ENCODE data around the gene LSM4. TPM values are rescaled to one million over a fixed set of nuclear protein-coding genes. Genes with fewer than 3 reads are reported as not detected.

Gene LSM4
- total and polyA plus RNA-seq, 2 of the 13 experiments (the other 11 are each of a cell fraction or from before 2014, with no cell fraction given) = 65.8 to 166 TPM

- TF ChIP-seq, protein P1, sequence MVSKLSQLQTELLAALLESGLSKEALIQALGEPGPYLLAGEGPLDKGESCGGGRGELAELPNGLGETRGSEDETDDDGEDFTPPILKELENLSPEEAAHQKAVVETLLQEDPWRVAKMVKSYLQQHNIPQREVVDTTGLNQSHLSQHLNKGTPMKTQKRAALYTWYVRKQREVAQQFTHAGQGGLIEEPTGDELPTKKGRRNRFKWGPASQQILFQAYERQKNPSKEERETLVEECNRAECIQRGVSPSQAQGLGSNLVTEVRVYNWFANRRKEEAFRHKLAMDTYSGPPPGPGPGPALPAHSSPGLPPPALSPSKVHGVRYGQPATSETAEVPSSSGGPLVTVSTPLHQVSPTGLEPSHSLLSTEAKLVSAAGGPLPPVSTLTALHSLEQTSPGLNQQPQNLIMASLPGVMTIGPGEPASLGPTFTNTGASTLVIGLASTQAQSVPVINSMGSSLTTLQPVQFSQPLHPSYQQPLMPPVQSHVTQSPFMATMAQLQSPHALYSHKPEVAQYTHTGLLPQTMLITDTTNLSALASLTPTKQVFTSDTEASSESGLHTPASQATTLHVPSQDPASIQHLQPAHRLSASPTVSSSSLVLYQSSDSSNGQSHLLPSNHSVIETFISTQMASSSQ (IDR thresholded peaks at IDR 0.05; ENCODE audit: low read depth) = no peak
- TF ChIP-seq, protein P1 (CRISPR knock-in tag; IDR thresholded peaks at IDR 0.05; ENCODE audit: borderline replicate concordance) = 0 out of 2 replicates have a peak, but pooled peaks have one; percentile 52
- TF ChIP-seq, protein P2, sequence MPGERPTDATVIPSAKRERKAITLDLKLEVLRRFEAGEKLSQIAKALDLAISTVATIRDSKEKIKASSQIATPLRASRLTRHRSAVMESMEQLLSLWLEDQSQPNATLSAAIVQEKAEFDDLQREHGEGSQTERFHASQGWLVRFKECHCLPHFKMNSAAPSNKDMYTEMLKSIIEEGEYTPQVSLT (CRISPR knock-in tag; IDR thresholded peaks at IDR 0.05; ENCODE audit: borderline replicate concordance, low read depth) = no peak
- peak; percentile 21 for TF ChIP-seq SKI (IDR thresholded peaks at IDR 0.05; ENCODE audit: partially characterized antibody)
These were observed 3.2 kb downstream of the LSM4 start (continued) for GRCh38 chr19:18319591-18320135.

DNA sequence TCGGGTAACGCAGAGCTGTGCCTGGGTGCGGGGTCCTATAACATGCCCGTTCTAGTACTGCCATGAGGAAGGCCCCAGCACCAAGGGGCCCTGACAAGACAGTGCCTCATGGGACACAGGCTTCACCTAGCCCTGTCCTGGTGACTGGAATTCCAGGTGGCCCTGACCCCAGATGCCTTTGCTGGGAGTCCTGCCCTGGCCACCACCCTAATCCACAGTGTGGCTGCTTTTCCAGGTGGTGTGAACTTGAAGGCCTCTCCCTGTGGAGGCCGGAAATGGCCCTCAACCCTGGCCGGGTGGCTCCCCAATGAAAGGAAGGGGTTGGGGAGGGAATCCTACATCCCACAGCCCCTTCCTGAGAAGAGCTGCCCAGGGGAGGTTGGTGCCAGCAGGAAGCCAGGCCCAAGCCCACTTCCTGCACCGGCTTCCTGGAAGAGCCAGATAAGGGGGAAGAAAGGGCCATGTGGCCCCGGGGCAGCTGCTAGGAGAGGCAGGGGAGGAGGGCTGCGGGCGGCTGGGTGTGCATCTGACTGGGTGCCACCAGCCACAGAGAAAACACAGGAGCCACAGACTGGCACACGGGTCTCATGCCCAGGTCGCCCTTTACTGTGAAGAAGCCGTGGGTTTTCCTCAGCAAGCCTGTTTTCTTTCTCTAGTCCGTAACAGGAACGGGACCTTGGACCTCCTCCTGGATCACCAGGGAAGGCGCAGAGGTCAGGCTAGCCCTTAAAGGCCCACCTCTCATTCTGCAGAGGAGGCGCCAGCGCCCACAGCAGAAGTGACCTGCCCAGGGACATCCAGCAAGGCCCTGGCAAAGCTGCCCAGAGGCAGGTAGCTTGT lies 4.7 kb downstream of the LSM4 start:
- Histone ChIP-seq H2AFZ (ENCODE audit: low read length) (no peak overlapping the region), H4K20me1 (ENCODE audit: insufficient read depth, low read length) (no peaks in the 10 kb centered on the region), H3K9ac (ENCODE audit: insufficient read depth, low read depth, low read length) (peak overlapping the region; percentile 62), H3K4me1 (ENCODE audit: insufficient read depth, low read length) (peaks cover 86% of the 10 kb centered on the region), H3K36me3 (replicated peaks in 1 of 2; ENCODE audit: control insufficient read depth in 1 of 2, insufficient read depth in 2 of 2, low read length in 2 of 2) (peaks cover 0 to 4% of the 10 kb centered on the region in 2 experiments; a peak in 2 of 5 replicates), H3K4me2 (ENCODE audit: low read depth, low read length) (peak overlapping the region; percentile 69), H3K27me3 (ENCODE audit: control insufficient read depth in 1 of 2, insufficient read depth in 2 of 2, low read length in 2 of 2) (no peaks in the 10 kb centered on the region), H3K27ac (ENCODE audit: extremely low read length, insufficient read depth, low read length) (peak overlapping the region; percentile 92), H3K9me3 (ENCODE audit: low read length) (no peaks in the 10 kb centered on the region), H3K79me2 (ENCODE audit: insufficient read depth, low read length) (peaks cover 23% of the 10 kb centered on the region), H3K4me3 (replicated peaks in 1 of 3; ENCODE audit: insufficient read depth in 1 of 3, low read depth in 2 of 3, low read length in 3 of 3) (peak overlapping the region; percentile 20 to 60 (median 37); a peak in 5 of 6 replicates)
- in situ Hi-C loops (cut with HindIII; ENCODE audit: extremely low pct_ligation_motif_present, low pct_unique_long_range_greater_than_20kb) = no loop called here
- 57% methylated on average over 4 of the region's 18 CpGs for WGBS (ENCODE audit: low lambda C conversion rate)
- ChIA-PET CTCF (ENCODE audit: low intra/inter-chr PET ratio, low total read pairs) (no interaction called here), POLR2A (interaction anchor here (0.7 to 11.4 kb wide), 11 partner anchors 10 to 103 kb away, joined by 3 to 278 read pairs (median 4); partner anchors contain the start of genes GDF15, IQCN and JUND)
- no TSS peak for BruUV-seq (replicated peaks)
- DNase-seq (ENCODE audit: low spot score) (peak; percentile 54), ATAC-seq (peak; percentile 14), FAIRE-seq (peak; percentile 56)
- intact Hi-C loops (cut with micrococcal nuclease; ENCODE audit: unreplicated experiment) = loop anchor here (1.0 kb wide), 1 partner anchor 14 kb away; no protein-coding TSS in a partner anchor
- TF ChIP-seq ZNF333 (CRISPR knock-in tag; IDR thresholded peaks at IDR 0.05; ENCODE audit: borderline replicate concordance) = no peak
- TF ChIP-seq ZKSCAN8 (CRISPR knock-in tag; IDR thresholded peaks at IDR 0.05; ENCODE audit: borderline replicate concordance) = peak; percentile 35; the same call in 1 of the 2 replicates
- no peak for TF ChIP-seq TGIF2 (CRISPR knock-in tag; IDR thresholded peaks at IDR 0.05)
- TF ChIP-seq ZBTB1 (CRISPR knock-in tag; IDR thresholded peaks at IDR 0.05; ENCODE audit: borderline replicate concordance) = no peak
- TF ChIP-seq ZNF510 (CRISPR knock-in tag; IDR thresholded peaks at IDR 0.05; ENCODE audit: low read depth) = 0 out of 2 replicates have a peak, but pooled peaks have one; percentile 48
- TF ChIP-seq TIGD3 (CRISPR knock-in tag; IDR thresholded peaks at IDR 0.05; ENCODE audit: borderline replicate concordance) = no peak
- TF ChIP-seq ZNF430 (CRISPR knock-in tag; IDR thresholded peaks at IDR 0.05) = no peak
- TF ChIP-seq E2F2 (CRISPR knock-in tag; IDR thresholded peaks at IDR 0.05; ENCODE audit: borderline replicate concordance) = no peak
- TF ChIP-seq ZNF260 (CRISPR knock-in tag; IDR thresholded peaks at IDR 0.05; ENCODE audit: borderline replicate concordance, low read depth) = no peak
